ENCODE measurements around the gene GAN. TPM values are rescaled to one million over a fixed set of nuclear protein-coding genes. Genes with fewer than 3 reads are reported as not detected.

The GAN gene
- total and polyA plus RNA-seq, 9 of the 15 experiments (the other 6 are each of a cell fraction or from before 2014, with no cell fraction given): 0.83 to 15.1 (median 5.2) TPM

- TF ChIP-seq ZNF277 (CRISPR knock-in tag; IDR thresholded peaks at IDR 0.05; ENCODE audit: borderline replicate concordance) (no peak), NR2C1 (IDR thresholded peaks at IDR 0.05) (no peak), NR2C1 (tag; IDR thresholded peaks at IDR 0.05) (no peak), C11orf30 (IDR thresholded peaks at IDR 0.05; ENCODE audit: low read depth) (peak; percentile 90), YY1 (IDR thresholded peaks at IDR 0.05; ENCODE audit: borderline replicate concordance in 1 of 3, control insufficient read depth in 1 of 3, extremely low read depth in 1 of 3, insufficient read depth in 3 of 3, insufficient read length in 1 of 3, insufficient replicate concordance in 2 of 3, low read depth in 1 of 3, low read length in 2 of 3) (no peak), HDAC3 (IDR thresholded peaks at IDR 0.05; ENCODE audit: borderline replicate concordance, partially characterized antibody) (no peak), PHB2 (IDR thresholded peaks at IDR 0.05; ENCODE audit: low read depth) (no peak), NR4A1 (CRISPR knock-in tag; IDR thresholded peaks at IDR 0.05) (no peak), NR4A1 (tag; IDR thresholded peaks at IDR 0.05) (no peak), ZKSCAN3 (CRISPR knock-in tag; IDR thresholded peaks at IDR 0.05) (no peak), TRIM25 (IDR thresholded peaks at IDR 0.05; ENCODE audit: borderline replicate concordance) (no peak), BCOR (IDR thresholded peaks at IDR 0.05) (no peak)
- TF ChIP-seq, protein P1, sequence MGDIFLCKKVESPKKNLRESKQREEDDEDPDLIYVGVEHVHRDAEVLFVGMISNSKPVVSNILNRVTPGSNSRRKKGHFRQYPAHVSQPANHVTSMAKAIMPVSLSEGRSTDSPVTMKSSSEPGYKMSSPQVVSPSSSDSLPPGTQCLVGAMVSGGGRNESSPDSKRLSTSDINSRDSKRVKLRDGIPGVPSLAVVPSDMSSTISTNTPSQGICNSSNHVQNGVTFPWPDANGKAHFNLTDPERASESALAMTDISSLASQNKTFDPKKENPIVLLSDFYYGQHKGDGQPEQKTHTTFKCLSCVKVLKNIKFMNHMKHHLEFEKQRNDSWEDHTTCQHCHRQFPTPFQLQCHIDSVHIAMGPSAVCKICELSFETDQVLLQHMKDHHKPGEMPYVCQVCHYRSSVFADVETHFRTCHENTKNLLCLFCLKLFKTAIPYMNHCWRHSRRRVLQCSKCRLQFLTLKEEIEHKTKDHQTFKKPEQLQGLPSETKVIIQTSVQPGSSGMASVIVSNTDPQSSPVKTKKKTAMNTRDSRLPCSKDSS (IDR thresholded peaks at IDR 0.05; ENCODE audit: low read depth, partially characterized antibody): no peak
- TF ChIP-seq, protein P2, sequence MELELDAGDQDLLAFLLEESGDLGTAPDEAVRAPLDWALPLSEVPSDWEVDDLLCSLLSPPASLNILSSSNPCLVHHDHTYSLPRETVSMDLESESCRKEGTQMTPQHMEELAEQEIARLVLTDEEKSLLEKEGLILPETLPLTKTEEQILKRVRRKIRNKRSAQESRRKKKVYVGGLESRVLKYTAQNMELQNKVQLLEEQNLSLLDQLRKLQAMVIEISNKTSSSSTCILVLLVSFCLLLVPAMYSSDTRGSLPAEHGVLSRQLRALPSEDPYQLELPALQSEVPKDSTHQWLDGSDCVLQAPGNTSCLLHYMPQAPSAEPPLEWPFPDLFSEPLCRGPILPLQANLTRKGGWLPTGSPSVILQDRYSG (tag; conservative IDR thresholded peaks at IDR 0.05; ENCODE audit: low read depth): no peak
- TF ChIP-seq, protein P3, sequence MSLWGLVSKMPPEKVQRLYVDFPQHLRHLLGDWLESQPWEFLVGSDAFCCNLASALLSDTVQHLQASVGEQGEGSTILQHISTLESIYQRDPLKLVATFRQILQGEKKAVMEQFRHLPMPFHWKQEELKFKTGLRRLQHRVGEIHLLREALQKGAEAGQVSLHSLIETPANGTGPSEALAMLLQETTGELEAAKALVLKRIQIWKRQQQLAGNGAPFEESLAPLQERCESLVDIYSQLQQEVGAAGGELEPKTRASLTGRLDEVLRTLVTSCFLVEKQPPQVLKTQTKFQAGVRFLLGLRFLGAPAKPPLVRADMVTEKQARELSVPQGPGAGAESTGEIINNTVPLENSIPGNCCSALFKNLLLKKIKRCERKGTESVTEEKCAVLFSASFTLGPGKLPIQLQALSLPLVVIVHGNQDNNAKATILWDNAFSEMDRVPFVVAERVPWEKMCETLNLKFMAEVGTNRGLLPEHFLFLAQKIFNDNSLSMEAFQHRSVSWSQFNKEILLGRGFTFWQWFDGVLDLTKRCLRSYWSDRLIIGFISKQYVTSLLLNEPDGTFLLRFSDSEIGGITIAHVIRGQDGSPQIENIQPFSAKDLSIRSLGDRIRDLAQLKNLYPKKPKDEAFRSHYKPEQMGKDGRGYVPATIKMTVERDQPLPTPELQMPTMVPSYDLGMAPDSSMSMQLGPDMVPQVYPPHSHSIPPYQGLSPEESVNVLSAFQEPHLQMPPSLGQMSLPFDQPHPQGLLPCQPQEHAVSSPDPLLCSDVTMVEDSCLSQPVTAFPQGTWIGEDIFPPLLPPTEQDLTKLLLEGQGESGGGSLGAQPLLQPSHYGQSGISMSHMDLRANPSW (CRISPR knock-in tag; IDR thresholded peaks at IDR 0.05): no peak
Observed at GRCh38 chr16:81319221-81319912, 4.6 kb downstream of the GAN start (continued).
